K562 (cell line): ENCODE results near the gene TACR1.

Experiments used
- MYBL2 ChIP-seq, 2 experiments: fragments of 450-650 bp in 1 of 2; sonication (generic) in 1 of 2; formaldehyde crosslinking in 1 of 2; IDR thresholded peaks; 2 replicates each; pipeline versions ENCODE4 v1.6.1 to v1.8.1; 2017 to 2022; ENCODE audit warnings: borderline replicate concordance in 1 of 2, inconsistent platforms in 1 of 2, low read depth in 1 of 2, mild to moderate bottlenecking in 1 of 2, missing genetic modification reagents in 1 of 2, moderate library complexity in 1 of 2
- TF ChIP-seq, protein P1 (sequence below), 3 experiments: IDR thresholded peaks in 2 of 3; conservative IDR thresholded peaks in 1 of 3; 2 replicates each; pipeline ENCODE4 v1.5.1; 2011 to 2012; ENCODE audit warnings: low read length in 3 of 3, mild to moderate bottlenecking in 3 of 3, control low read depth in 2 of 3, improper control_type of control experiment in 1 of 3, inconsistent platforms in 1 of 3, low read depth in 1 of 3, mixed read lengths in 1 of 3, moderate library complexity in 1 of 3; ENCODE audit not compliant: insufficient read depth in 2 of 3
- TF ChIP-seq, protein P2 (sequence below): sonication (generic); formaldehyde crosslinking; IDR thresholded peaks from 2 replicates; pipeline ENCODE4 v1.8.1; 2023; ENCODE audit warnings: mild to moderate bottlenecking, missing genetic modification reagents, moderate library complexity
- TF ChIP-seq, protein P3 (sequence below): sonication (generic); formaldehyde crosslinking; IDR thresholded peaks from 2 replicates; pipeline ENCODE4 v1.5.0; 2020; ENCODE audit warnings: missing genetic modification reagents

DNA sequence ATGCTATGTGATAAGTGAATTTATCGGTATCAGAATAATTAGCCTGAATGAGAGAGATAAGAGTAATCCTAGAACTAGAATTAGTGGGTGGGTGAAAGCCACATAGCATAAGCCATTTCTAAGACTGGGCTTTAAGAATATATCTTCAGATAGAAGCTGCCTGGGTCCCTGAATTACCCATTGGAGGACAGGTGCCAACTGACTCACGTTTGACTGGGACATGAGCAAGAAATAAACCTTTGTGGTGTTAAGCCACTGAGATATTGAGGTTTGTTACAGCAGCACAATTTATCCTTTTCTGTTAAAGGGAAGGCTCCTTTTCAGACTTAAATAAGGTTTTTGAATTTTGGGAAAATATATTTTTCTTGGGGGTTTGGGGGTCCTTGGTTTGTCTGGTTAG is 145.0 kb downstream of the TACR1 start:
- TF ChIP-seq, protein P1, sequence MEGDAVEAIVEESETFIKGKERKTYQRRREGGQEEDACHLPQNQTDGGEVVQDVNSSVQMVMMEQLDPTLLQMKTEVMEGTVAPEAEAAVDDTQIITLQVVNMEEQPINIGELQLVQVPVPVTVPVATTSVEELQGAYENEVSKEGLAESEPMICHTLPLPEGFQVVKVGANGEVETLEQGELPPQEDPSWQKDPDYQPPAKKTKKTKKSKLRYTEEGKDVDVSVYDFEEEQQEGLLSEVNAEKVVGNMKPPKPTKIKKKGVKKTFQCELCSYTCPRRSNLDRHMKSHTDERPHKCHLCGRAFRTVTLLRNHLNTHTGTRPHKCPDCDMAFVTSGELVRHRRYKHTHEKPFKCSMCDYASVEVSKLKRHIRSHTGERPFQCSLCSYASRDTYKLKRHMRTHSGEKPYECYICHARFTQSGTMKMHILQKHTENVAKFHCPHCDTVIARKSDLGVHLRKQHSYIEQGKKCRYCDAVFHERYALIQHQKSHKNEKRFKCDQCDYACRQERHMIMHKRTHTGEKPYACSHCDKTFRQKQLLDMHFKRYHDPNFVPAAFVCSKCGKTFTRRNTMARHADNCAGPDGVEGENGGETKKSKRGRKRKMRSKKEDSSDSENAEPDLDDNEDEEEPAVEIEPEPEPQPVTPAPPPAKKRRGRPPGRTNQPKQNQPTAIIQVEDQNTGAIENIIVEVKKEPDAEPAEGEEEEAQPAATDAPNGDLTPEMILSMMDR (IDR thresholded peaks at IDR 0.05 in 2 of 3, conservative IDR thresholded peaks at IDR 0.05 in 1 of 3; ENCODE audit: insufficient read depth in 2 of 3, low read depth in 1 of 3, low read length in 3 of 3): no peak
- TF ChIP-seq MYBL2 (IDR thresholded peaks at IDR 0.05; ENCODE audit: low read depth): no peak
- no peak for TF ChIP-seq MYBL2 (CRISPR knock-in tag; IDR thresholded peaks at IDR 0.05; ENCODE audit: borderline replicate concordance)
- TF ChIP-seq, protein P2, sequence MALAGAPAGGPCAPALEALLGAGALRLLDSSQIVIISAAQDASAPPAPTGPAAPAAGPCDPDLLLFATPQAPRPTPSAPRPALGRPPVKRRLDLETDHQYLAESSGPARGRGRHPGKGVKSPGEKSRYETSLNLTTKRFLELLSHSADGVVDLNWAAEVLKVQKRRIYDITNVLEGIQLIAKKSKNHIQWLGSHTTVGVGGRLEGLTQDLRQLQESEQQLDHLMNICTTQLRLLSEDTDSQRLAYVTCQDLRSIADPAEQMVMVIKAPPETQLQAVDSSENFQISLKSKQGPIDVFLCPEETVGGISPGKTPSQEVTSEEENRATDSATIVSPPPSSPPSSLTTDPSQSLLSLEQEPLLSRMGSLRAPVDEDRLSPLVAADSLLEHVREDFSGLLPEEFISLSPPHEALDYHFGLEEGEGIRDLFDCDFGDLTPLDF (CRISPR knock-in tag): no peak
- TF ChIP-seq, protein P3, sequence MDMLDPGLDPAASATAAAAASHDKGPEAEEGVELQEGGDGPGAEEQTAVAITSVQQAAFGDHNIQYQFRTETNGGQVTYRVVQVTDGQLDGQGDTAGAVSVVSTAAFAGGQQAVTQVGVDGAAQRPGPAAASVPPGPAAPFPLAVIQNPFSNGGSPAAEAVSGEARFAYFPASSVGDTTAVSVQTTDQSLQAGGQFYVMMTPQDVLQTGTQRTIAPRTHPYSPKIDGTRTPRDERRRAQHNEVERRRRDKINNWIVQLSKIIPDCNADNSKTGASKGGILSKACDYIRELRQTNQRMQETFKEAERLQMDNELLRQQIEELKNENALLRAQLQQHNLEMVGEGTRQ (CRISPR knock-in tag): no peak
